GM20000 (cell line): ENCODE measurements around the gene DDR1.

Experiments used
- DNase-seq: peaks from one replicate; pipeline ENCODE4 v3.0.0; 2012; ENCODE audit warnings: low spot score
- TF ChIP-seq, protein P1 (sequence below): IDR thresholded peaks from 2 replicates; pipeline ENCODE4 v1.5.1; 2012; ENCODE audit warnings: mild to moderate bottlenecking, control low read depth; ENCODE audit errors: extremely low read depth, missing control alignments

The DDR1 gene

DNA sequence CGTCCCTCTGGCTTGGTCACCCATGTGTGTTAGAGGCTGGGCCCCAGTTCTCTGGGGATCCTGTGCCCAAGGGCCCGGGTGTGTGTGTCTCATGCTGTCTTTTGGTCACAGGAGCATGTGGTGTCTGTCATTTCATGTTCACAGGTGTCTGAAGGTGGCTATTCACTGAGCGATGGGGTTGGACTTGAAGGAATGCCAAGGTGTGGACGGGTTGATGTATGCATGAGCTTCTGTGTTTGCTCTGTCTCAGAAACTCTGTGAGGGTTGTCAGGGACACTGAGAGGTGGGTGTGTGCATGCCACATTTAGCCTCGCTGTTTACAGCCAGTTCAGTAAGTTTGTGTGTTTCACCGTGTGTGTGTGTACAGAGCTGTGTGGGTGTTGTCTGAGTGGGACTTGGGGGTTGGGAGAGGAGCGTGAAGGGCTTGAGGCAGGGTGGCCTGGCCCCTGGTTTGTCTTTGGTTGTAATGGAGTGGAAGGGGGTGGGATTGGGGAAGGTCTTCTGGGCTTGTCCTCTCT is 1.2 kb downstream of the DDR1 start:
- DNase-seq = peak; percentile 44
- TF ChIP-seq, protein P1, sequence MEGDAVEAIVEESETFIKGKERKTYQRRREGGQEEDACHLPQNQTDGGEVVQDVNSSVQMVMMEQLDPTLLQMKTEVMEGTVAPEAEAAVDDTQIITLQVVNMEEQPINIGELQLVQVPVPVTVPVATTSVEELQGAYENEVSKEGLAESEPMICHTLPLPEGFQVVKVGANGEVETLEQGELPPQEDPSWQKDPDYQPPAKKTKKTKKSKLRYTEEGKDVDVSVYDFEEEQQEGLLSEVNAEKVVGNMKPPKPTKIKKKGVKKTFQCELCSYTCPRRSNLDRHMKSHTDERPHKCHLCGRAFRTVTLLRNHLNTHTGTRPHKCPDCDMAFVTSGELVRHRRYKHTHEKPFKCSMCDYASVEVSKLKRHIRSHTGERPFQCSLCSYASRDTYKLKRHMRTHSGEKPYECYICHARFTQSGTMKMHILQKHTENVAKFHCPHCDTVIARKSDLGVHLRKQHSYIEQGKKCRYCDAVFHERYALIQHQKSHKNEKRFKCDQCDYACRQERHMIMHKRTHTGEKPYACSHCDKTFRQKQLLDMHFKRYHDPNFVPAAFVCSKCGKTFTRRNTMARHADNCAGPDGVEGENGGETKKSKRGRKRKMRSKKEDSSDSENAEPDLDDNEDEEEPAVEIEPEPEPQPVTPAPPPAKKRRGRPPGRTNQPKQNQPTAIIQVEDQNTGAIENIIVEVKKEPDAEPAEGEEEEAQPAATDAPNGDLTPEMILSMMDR = no peak

DNA sequence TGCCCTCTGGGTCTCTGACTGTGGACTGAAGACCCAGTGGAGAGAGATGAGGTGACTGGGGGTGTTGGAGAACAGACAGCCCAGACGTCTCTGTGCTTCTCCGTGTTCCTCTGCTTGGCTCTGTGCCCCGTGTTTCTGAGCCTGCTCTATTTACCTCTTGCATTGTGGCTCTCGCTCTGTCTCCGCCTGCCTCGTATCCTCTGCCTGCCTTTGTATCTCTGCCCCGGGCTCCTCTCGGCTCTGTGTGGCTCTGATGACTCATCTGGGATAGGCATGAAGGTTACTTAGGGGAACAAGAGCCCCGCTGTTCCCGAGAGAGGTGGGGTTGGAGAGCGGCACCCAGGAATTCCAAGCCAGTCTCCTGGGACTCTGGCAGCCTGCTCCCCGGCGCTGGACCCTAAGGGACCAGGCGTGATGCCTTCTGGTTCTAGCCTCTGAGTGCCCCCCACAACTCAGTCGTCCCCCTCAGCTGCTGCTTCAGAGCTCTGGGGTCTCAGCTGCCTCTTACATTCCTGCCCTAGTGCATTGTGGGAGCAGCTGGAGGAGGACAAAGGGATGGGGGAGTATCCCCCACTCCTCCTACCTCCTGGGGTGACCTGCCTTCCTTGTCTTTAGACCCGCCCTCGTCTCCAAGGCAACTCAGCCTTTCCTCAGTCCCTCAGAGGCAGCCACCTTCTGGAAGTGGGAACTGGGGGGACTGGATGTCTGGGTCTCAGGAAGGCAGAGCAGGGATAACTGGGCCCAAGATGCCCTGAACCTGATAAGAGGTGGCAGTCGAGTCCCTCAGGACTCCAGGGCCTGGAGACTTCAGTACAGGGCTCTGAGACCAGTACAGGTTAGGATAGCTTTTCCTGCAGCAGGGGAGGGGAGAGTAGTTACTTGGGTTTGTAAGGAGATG is 1.9 kb downstream of the DDR1 start:
- peak; percentile 28 for DNase-seq
- TF ChIP-seq, protein P1 = no peak

DNA sequence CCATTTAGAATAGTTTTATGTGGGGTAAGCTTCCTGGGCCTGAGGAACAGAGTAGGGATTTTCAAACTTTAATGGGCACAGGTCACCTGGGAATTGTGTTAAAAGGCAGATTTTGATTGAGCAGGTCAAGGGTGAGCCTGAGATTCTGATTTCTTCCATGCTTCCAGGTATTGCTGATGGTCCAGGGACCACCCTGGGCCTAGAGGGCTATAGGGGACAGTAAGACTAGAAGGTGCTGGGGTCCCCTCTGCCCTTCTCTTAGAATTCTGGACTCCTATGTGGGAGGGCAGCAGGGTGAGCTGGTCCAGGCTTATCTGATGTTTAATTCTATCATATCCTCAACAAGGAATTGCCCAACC is 2.6 kb downstream of the DDR1 start:
- DNase-seq = no peak
- TF ChIP-seq, protein P1 = no peak

DNA sequence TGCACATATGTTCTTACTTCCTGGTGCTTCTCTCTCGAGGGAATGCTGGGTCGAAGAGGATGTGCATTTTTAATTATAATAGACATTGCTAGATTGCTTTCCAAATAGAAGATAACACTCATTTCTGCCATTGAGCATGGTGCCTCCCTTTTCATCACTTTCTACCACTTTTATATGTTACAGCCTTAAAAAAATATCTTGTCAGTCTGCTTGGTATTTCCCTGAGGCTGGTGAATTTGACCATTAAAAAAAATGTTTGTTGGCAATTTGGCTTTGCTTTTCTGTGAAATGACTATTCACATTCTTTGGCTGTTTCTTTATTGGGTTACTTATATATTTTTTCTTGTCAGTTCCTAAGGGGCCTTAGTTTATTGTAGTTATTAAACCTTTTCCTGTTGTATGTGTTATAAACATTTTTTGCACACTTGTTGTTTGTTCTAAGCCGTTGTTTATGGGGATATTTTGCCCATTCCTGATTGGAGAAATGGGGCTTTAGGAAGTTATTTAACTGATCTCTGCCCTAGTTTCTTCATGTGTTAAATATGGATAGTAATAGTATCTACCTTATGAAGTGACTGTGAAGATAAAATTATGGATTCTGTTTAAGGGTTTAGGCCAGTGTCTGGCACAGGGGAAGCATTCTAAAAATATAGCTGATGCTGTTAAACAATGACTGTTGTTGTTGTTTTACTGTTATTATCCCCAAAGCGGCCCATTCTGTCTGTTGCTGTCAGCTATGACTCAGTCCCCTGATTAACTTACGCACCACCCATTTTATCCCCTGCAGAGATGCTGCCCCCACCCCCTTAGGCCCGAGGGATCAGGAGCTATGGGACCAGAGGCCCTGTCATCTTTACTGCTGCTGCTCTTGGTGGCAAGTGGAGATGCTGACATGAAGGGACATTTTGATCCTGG is 3.8 kb downstream of the DDR1 start:
- TF ChIP-seq, protein P1 = no peak
- no peak for DNase-seq

DNA sequence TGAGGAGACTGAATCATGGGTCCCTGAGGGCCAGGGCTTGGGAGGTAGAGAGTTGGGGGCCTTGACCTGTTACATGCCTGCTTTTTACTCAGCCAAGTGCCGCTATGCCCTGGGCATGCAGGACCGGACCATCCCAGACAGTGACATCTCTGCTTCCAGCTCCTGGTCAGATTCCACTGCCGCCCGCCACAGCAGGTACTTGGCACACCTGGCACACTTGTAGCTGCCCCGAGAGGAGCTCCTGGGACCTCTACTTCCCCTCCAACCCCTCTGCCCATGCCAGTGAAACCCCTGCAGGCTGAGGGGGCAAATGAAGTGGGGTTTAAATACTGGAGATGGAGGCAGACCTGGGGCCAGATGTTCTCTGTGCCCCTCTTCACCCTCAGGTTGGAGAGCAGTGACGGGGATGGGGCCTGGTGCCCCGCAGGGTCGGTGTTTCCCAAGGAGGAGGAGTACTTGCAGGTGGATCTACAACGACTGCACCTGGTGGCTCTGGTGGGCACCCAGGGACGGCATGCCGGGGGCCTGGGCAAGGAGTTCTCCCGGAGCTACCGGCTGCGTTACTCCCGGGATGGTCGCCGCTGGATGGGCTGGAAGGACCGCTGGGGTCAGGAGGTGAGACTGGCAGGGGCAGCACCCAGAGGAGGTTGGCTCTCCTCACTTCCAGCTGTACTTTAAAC is 4.6 kb downstream of the DDR1 start:
- no peak for DNase-seq
- TF ChIP-seq, protein P1 = no peak

DNA sequence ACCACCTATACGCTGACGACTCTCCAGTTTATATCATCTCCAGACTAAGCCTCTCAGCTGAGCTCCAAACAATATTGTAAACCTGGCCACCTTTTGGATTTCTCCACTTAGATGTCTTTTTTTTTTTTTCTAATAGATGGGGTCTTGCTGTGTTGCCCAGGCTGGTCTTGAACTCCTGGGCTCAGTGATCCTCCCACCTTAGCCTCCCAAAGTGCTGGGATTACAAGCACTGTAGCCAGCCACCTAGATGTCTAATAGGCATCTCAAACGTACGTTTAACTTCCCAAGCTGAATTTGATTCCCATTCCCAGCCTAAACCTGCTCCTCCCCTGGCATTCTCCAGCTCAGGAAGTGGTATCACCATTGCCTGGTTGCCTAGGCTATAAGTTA is 5.2 kb downstream of the DDR1 start:
- DNase-seq = no peak
- TF ChIP-seq, protein P1 = no peak
